HepG2 (cell line): Measurements from ENCODE around the gene TBX3. TPM values are rescaled to one million over a fixed set of nuclear protein-coding genes. Genes with fewer than 3 reads are reported as not detected.

ENCODE experiments used
- ARID5B ChIP-seq: IDR thresholded peaks from 2 replicates; pipeline ENCODE4 v1.4.0; 2020; ENCODE audit warnings: mild to moderate bottlenecking, missing genetic modification reagents
- HNF1A ChIP-seq, 2 experiments: sonication (generic) in 1 of 2; formaldehyde crosslinking in 1 of 2; IDR thresholded peaks; 2 replicates each; pipeline versions ENCODE4 v1.4.0 to v1.6.1; 2016 to 2020; ENCODE audit warnings: borderline replicate concordance in 1 of 2, low read depth in 1 of 2, mild to moderate bottlenecking in 1 of 2, missing genetic modification reagents in 1 of 2
- MTA3 ChIP-seq: sonication (generic); formaldehyde crosslinking; IDR thresholded peaks from 2 replicates; pipeline ENCODE4 v1.4.0; 2020; ENCODE audit warnings: missing genetic modification reagents
- MXD3 ChIP-seq: IDR thresholded peaks from 2 replicates; pipeline ENCODE4 v1.6.1; 2016; ENCODE audit warnings: mild to moderate bottlenecking, missing biosample characterization, missing genetic modification reagents
- RNF2 ChIP-seq: fragments of 450-650 bp; conservative IDR thresholded peaks from 2 replicates; pipeline ENCODE4 v1.6.1; 2016; ENCODE audit warnings: low read depth
- TGIF2 ChIP-seq: IDR thresholded peaks from 2 replicates; pipeline ENCODE4 v1.6.1; 2016; ENCODE audit warnings: control low read depth, missing compliant biosample characterization
- ZNF225 ChIP-seq: sonication (generic); formaldehyde crosslinking; IDR thresholded peaks from 2 replicates; pipeline ENCODE4 v1.4.0; 2020; ENCODE audit warnings: mild to moderate bottlenecking, missing genetic modification reagents
- ZNF580 ChIP-seq: IDR thresholded peaks from 2 replicates; pipeline ENCODE4 v1.6.1; 2016; ENCODE audit warnings: low read depth, borderline replicate concordance
- polyA plus RNA-seq, 8 experiments: library from polyadenylated mRNA; depleted of rRNA in 3 of 8; stranded (reverse) in 7 of 8; unstranded in 1 of 8; fragments of >200 nt; fragmentation: Illumina TruSeq in 4 of 8; extraction: Trizol in 4 of 8; gene quantifications; 2 replicates each; pipeline versions ENCODE4 v1.2.1 to v1.2.3, GENCODE V29; 2011 to 2016; ENCODE audit warnings: low read depth in 4 of 8, missing spikeins in 1 of 8, mixed read lengths in 1 of 8; ENCODE audit not compliant: insufficient read depth in 1 of 8
- total RNA-seq, 5 experiments: library from RNA; depleted of rRNA; stranded (reverse); fragments of >200 nt; fragmentation: Illumina TruSeq; extraction: Trizol; gene quantifications; 2 replicates each; pipeline ENCODE4 v1.2.3, GENCODE V29; 2016; ENCODE audit warnings: low read depth in 1 of 5
- TF ChIP-seq, protein P1 (sequence below): sonication (generic); formaldehyde crosslinking; IDR thresholded peaks from 2 replicates; pipeline ENCODE4 v1.9.0; 2021; ENCODE audit warnings: mild to moderate bottlenecking, missing genetic modification reagents
- TF ChIP-seq, protein P2 (sequence below): sonication (generic); formaldehyde crosslinking; conservative IDR thresholded peaks from 2 replicates; pipeline ENCODE4 v1.4.0; 2020; ENCODE audit warnings: missing genetic modification reagents

Gene TBX3
- total and polyA plus RNA-seq, 2 of the 13 experiments (the other 11 are each of a cell fraction or from before 2014, with no cell fraction given), result 27.1 to 42.4 TPM

- TF ChIP-seq MTA3 (CRISPR knock-in tag), result no peak
- TF ChIP-seq RNF2, result no peak
- TF ChIP-seq, protein P1, sequence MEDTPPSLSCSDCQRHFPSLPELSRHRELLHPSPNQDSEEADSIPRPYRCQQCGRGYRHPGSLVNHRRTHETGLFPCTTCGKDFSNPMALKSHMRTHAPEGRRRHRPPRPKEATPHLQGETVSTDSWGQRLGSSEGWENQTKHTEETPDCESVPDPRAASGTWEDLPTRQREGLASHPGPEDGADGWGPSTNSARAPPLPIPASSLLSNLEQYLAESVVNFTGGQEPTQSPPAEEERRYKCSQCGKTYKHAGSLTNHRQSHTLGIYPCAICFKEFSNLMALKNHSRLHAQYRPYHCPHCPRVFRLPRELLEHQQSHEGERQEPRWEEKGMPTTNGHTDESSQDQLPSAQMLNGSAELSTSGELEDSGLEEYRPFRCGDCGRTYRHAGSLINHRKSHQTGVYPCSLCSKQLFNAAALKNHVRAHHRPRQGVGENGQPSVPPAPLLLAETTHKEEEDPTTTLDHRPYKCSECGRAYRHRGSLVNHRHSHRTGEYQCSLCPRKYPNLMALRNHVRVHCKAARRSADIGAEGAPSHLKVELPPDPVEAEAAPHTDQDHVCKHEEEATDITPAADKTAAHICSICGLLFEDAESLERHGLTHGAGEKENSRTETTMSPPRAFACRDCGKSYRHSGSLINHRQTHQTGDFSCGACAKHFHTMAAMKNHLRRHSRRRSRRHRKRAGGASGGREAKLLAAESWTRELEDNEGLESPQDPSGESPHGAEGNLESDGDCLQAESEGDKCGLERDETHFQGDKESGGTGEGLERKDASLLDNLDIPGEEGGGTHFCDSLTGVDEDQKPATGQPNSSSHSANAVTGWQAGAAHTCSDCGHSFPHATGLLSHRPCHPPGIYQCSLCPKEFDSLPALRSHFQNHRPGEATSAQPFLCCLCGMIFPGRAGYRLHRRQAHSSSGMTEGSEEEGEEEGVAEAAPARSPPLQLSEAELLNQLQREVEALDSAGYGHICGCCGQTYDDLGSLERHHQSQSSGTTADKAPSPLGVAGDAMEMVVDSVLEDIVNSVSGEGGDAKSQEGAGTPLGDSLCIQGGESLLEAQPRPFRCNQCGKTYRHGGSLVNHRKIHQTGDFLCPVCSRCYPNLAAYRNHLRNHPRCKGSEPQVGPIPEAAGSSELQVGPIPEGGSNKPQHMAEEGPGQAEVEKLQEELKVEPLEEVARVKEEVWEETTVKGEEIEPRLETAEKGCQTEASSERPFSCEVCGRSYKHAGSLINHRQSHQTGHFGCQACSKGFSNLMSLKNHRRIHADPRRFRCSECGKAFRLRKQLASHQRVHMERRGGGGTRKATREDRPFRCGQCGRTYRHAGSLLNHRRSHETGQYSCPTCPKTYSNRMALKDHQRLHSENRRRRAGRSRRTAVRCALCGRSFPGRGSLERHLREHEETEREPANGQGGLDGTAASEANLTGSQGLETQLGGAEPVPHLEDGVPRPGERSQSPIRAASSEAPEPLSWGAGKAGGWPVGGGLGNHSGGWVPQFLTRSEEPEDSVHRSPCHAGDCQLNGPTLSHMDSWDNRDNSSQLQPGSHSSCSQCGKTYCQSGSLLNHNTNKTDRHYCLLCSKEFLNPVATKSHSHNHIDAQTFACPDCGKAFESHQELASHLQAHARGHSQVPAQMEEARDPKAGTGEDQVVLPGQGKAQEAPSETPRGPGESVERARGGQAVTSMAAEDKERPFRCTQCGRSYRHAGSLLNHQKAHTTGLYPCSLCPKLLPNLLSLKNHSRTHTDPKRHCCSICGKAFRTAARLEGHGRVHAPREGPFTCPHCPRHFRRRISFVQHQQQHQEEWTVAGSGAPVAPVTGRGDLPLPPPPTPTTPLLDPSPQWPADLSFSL (CRISPR knock-in tag), result 0 out of 2 replicates have a peak, but pooled peaks have one; percentile 57
- no peak for TF ChIP-seq ARID5B
- 0 out of 2 replicates have a peak, but pooled peaks have one; percentile 4 for TF ChIP-seq ZNF580 (CRISPR knock-in tag)
- TF ChIP-seq, protein P2, sequence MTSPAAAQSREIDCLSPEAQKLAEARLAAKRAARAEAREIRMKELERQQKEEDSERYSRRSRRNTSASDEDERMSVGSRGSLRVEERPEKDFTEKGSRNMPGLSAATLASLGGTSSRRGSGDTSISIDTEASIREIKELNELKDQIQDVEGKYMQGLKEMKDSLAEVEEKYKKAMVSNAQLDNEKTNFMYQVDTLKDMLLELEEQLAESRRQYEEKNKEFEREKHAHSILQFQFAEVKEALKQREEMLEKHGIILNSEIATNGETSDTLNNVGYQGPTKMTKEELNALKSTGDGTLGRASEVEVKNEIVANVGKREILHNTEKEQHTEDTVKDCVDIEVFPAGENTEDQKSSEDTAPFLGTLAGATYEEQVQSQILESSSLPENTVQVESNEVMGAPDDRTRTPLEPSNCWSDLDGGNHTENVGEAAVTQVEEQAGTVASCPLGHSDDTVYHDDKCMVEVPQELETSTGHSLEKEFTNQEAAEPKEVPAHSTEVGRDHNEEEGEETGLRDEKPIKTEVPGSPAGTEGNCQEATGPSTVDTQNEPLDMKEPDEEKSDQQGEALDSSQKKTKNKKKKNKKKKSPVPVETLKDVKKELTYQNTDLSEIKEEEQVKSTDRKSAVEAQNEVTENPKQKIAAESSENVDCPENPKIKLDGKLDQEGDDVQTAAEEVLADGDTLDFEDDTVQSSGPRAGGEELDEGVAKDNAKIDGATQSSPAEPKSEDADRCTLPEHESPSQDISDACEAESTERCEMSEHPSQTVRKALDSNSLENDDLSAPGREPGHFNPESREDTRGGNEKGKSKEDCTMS (CRISPR knock-in tag), result no peak
- no peak for TF ChIP-seq HNF1A (IDR thresholded peaks at IDR 0.05; ENCODE audit: low read depth)
- no peak for TF ChIP-seq HNF1A (CRISPR knock-in tag; IDR thresholded peaks at IDR 0.05; ENCODE audit: borderline replicate concordance)
- TF ChIP-seq ZNF225, result 0 out of 2 replicates have a peak, but pooled peaks have one; percentile 29
- TF ChIP-seq TGIF2 (CRISPR knock-in tag), result no peak
- no peak for TF ChIP-seq MXD3
Observed at GRCh38 chr12:114684870-114685273, 897 bp upstream of the TBX3 start (continued).
